ENCODE measurements around the gene MAZ. TPM values are rescaled to one million over a fixed set of nuclear protein-coding genes. Genes with fewer than 3 reads are reported as not detected.

MAZ gene
- total and polyA plus RNA-seq, 2 of the 13 experiments (the other 11 are each of a cell fraction or from before 2014, with no cell fraction given) = 203 to 277 TPM

DNA sequence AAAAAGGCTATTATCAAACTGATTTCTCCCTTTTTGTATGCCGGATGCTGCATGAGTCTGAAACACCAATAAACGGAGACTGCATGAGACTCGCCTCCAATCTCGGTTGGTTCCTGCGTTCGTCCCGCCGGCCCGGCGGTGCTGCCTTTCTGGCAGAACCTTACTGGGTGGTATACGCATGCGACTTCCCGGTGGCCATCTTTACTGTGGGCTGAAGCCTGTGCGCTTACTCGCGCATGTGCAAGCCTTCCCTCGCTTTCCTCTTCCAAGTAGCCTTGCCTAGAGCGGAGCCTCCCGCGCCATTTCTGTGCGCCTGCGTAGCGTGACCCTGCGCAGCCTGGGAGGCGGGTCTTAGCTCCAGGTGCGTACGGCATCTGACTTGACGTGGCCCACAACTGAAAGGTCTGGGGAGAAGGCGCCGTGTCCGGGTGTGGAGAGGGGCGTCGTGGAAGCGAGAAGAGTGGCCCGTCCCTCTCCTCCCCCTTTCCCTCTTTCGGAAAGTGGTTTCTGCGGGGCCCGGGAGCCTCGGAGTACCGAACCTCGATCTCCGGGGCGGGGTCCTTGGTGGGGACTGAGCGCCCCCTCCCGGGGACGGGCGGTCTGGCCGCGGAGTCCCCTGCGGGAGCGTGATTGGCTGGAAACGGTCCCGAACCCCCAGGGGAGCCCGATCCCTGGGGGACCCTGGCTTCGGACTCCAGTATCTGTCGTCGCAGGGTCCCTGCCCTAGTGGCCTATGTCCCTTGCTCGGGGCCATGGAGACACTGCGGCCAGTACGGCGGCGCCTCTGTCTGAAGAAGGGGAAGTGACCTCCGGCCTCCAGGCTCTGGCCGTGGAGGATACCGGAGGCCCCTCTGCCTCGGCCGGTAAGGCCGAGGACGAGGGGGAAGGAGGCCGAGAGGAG, 9.7 kb downstream of the MAZ start, which contains the start of gene PAGR1 (continued):
- TF ChIP-seq, protein P1, sequence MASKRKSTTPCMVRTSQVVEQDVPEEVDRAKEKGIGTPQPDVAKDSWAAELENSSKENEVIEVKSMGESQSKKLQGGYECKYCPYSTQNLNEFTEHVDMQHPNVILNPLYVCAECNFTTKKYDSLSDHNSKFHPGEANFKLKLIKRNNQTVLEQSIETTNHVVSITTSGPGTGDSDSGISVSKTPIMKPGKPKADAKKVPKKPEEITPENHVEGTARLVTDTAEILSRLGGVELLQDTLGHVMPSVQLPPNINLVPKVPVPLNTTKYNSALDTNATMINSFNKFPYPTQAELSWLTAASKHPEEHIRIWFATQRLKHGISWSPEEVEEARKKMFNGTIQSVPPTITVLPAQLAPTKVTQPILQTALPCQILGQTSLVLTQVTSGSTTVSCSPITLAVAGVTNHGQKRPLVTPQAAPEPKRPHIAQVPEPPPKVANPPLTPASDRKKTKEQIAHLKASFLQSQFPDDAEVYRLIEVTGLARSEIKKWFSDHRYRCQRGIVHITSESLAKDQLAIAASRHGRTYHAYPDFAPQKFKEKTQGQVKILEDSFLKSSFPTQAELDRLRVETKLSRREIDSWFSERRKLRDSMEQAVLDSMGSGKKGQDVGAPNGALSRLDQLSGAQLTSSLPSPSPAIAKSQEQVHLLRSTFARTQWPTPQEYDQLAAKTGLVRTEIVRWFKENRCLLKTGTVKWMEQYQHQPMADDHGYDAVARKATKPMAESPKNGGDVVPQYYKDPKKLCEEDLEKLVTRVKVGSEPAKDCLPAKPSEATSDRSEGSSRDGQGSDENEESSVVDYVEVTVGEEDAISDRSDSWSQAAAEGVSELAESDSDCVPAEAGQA (IDR thresholded peaks at IDR 0.05; ENCODE audit: low read depth) = peak; percentile 97
- TF ChIP-seq, protein P1 (CRISPR knock-in tag; IDR thresholded peaks at IDR 0.05; ENCODE audit: borderline replicate concordance) = no peak; the same call in 1 of the 2 replicates
- TF ChIP-seq JUND (CRISPR knock-in tag; IDR thresholded peaks at IDR 0.05) (0 out of 2 replicates have a peak, but pooled peaks have one; percentile 15), ZSCAN21 (CRISPR knock-in tag; IDR thresholded peaks at IDR 0.05; ENCODE audit: borderline replicate concordance) (peak; percentile 95; the same call in 1 of the 2 replicates), HDAC6 (IDR thresholded peaks at IDR 0.05; ENCODE audit: low read depth, low read length) (no peak), ZXDC (CRISPR knock-in tag; IDR thresholded peaks at IDR 0.05) (no peak; the same call in 1 of the 2 replicates), MAFG (CRISPR knock-in tag; IDR thresholded peaks at IDR 0.05) (no peak), NR1H2 (CRISPR knock-in tag; IDR thresholded peaks at IDR 0.05; ENCODE audit: borderline replicate concordance, low read depth) (no peak), RNF219 (CRISPR knock-in tag; IDR thresholded peaks at IDR 0.05) (no peak)
- TF ChIP-seq, protein P2, sequence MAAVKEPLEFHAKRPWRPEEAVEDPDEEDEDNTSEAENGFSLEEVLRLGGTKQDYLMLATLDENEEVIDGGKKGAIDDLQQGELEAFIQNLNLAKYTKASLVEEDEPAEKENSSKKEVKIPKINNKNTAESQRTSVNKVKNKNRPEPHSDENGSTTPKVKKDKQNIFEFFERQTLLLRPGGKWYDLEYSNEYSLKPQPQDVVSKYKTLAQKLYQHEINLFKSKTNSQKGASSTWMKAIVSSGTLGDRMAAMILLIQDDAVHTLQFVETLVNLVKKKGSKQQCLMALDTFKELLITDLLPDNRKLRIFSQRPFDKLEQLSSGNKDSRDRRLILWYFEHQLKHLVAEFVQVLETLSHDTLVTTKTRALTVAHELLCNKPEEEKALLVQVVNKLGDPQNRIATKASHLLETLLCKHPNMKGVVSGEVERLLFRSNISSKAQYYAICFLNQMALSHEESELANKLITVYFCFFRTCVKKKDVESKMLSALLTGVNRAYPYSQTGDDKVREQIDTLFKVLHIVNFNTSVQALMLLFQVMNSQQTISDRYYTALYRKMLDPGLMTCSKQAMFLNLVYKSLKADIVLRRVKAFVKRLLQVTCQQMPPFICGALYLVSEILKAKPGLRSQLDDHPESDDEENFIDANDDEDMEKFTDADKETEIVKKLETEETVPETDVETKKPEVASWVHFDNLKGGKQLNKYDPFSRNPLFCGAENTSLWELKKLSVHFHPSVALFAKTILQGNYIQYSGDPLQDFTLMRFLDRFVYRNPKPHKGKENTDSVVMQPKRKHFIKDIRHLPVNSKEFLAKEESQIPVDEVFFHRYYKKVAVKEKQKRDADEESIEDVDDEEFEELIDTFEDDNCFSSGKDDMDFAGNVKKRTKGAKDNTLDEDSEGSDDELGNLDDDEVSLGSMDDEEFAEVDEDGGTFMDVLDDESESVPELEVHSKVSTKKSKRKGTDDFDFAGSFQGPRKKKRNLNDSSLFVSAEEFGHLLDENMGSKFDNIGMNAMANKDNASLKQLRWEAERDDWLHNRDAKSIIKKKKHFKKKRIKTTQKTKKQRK (IDR thresholded peaks at IDR 0.05; ENCODE audit: low read length) = no peak

Data from HepG2 (cell line).